Activated CD8-positive, alpha-beta T cell treated with anti-CD3 and anti-CD28 coated beads for 36 hours (primary cell): ENCODE measurements around the gene ADSS1. TPM values are rescaled to one million over a fixed set of nuclear protein-coding genes. Genes with fewer than 3 reads are reported as not detected.

Experiments
- ATAC-seq: fragments of 200-7000 bp; cut with Tn5 transposase; one replicate; pipeline ENCODE4 v1.10.0; 2021; ENCODE audit warnings: mild to moderate bottlenecking, moderate library complexity
- CTCF ChIA-PET: fragments of 350-600 bp; sonication (Branson Sonifier 250); formaldehyde crosslinking; loops from one replicate; lab custom pipeline; 2021; ENCODE audit warnings: antibody characterized with exemption; lab: Charles Lee
- POLR2A ChIA-PET: fragments of 350-600 bp; sonication (Branson Sonifier 250); formaldehyde crosslinking; loops from one replicate; lab custom pipeline; 2021; ENCODE audit warnings: antibody characterized with exemption; lab: Charles Lee
- DNase-seq: peaks from one replicate; pipeline ENCODE4 v3.0.0-alpha.2; 2020
- H3K27ac Mint-ChIP-seq: one replicate; pipeline ENCODE4 v1.8.0; 2021; ENCODE audit warnings: mild to moderate bottlenecking, mixed read lengths
- H3K27me3 Mint-ChIP-seq: one replicate; pipeline ENCODE4 v1.8.0; 2021; ENCODE audit warnings: mixed read lengths
- H3K36me3 Mint-ChIP-seq: one replicate; pipeline ENCODE4 v1.8.0; 2021; ENCODE audit warnings: low read depth, mixed read lengths
- H3K4me1 Mint-ChIP-seq: one replicate; pipeline ENCODE4 v1.8.0; 2021; ENCODE audit warnings: low read depth, mixed read lengths
- H3K4me3 Mint-ChIP-seq: one replicate; pipeline ENCODE4 v1.8.0; 2021; ENCODE audit warnings: mild to moderate bottlenecking, moderate library complexity, mixed read lengths
- H3K9me3 Mint-ChIP-seq: one replicate; pipeline ENCODE4 v1.8.0; 2021; ENCODE audit warnings: mixed read lengths
- CTCF ChIP-seq: fragments of 200-600 bp; IDR thresholded peaks from one replicate; pipeline ENCODE4 v1.8.0; 2022; ENCODE audit warnings: antibody characterized with exemption, mild to moderate bottlenecking
- intact Hi-C: fragments of 100-400 bp; cut with micrococcal nuclease; formaldehyde crosslinking; loops from one replicate; pipeline ENCODE4 v1.10.0; 2022
- total RNA-seq, 2 experiments: library from RNA; stranded (reverse); gene quantifications; one replicate each; pipeline ENCODE4 v1.2.3, GENCODE V29; 2021

ADSS1 gene
- total RNA-seq, 2 experiments from 2014 or later: 2.7 to 3.0 TPM

- ATAC-seq: peak; percentile 96
- Mint-ChIP-seq H3K36me3 (peaks cover 31% of the 10 kb centered on the region), H3K9me3 (peaks cover 4% of the 10 kb centered on the region), H3K4me3 (no peak overlapping the region), H3K27me3 (no peaks in the 10 kb centered on the region), H3K27ac (peak overlapping the region; percentile 52), H3K4me1 (peaks cover 10% of the 10 kb centered on the region)
- peak; percentile 95 for TF ChIP-seq CTCF
- CTCF ChIA-PET: interaction anchor here (0.6 to 5.6 kb wide), 22 partner anchors 9 to 777 kb away, joined by 3 to 79 read pairs (median 5); partner anchors contain the start of genes SIVA1 and ZBTB42
- intact Hi-C loops: no loop called here
- POLR2A ChIA-PET: interaction anchor here (0.8 to 1.3 kb wide), 5 partner anchors 10 to 49 kb away, joined by 3 to 6 read pairs (median 3); partner anchors contain the start of gene SIVA1
- DNase-seq: peak; percentile 95
Measured at GRCh38 chr14:104768437-104769323, 44.7 kb downstream of the ADSS1 start.

- intact Hi-C loops: no loop called here
- POLR2A ChIA-PET: interaction anchor here (0.8 to 1.9 kb wide), 5 partner anchors 9 to 17 kb away, joined by 3 to 6 read pairs (median 3); partner anchors contain the start of gene SIVA1
- Mint-ChIP-seq H3K36me3 (peaks cover 31% of the 10 kb centered on the region), H3K27me3 (no peaks in the 10 kb centered on the region), H3K27ac (peak overlapping the region; percentile 38), H3K4me1 (peaks cover 10% of the 10 kb centered on the region), H3K9me3 (peaks cover 4% of the 10 kb centered on the region), H3K4me3 (no peak overlapping the region)
- TF ChIP-seq CTCF: no peak
- CTCF ChIA-PET: interaction anchor here (1.0 to 5.6 kb wide), 15 partner anchors 8 to 777 kb away, joined by 3 to 79 read pairs (median 6); partner anchors contain the start of genes SIVA1 and ZBTB42
- ATAC-seq (no peak), DNase-seq (peak; percentile 28)
Measured at GRCh38 chr14:104769324-104770071, 45.5 kb downstream of the ADSS1 start.

GRCh38 chr14:104770072-104770579 lies 46.1 kb downstream of the ADSS1 start:
- CTCF ChIA-PET: interaction anchor here (0.8 to 5.6 kb wide), 7 partner anchors 8 to 56 kb away, joined by 3 to 79 read pairs (median 4); partner anchors contain the start of gene SIVA1
- DNase-seq: no peak
- ATAC-seq: no peak
- no peak overlapping the region for H3K4me3 Mint-ChIP-seq
- POLR2A ChIA-PET: interaction anchor here (1.0 to 1.9 kb wide), 3 partner anchors 10 to 18 kb away, joined by 3 to 6 read pairs (median 5); partner anchors contain the start of gene SIVA1
- H3K27me3 Mint-ChIP-seq: no peaks in the 10 kb centered on the region
- H3K9me3 Mint-ChIP-seq: peaks cover 4% of the 10 kb centered on the region
- H3K36me3 Mint-ChIP-seq: peaks cover 31% of the 10 kb centered on the region
- peaks cover 10% of the 10 kb centered on the region for H3K4me1 Mint-ChIP-seq
- intact Hi-C loops: no loop called here
- peak overlapping the region; percentile 38 for H3K27ac Mint-ChIP-seq
- no peak for TF ChIP-seq CTCF

GRCh38 chr14:104770851-104771272 lies 46.8 kb downstream of the ADSS1 start:
- ChIA-PET POLR2A (interaction anchor here (0.8 to 1.9 kb wide), 5 partner anchors 9 to 55 kb away, joined by 3 to 6 read pairs (median 5); partner anchors contain the start of gene SIVA1), CTCF (interaction anchor here (0.8 to 5.6 kb wide), 9 partner anchors 9 to 78 kb away, joined by 3 to 79 read pairs (median 4); partner anchors contain the start of gene SIVA1)
- intact Hi-C loops: no loop called here
- Mint-ChIP-seq H3K4me1 (peaks cover 10% of the 10 kb centered on the region), H3K9me3 (peaks cover 4% of the 10 kb centered on the region), H3K27me3 (no peaks in the 10 kb centered on the region), H3K36me3 (peaks cover 31% of the 10 kb centered on the region), H3K4me3 (no peak overlapping the region), H3K27ac (no peak overlapping the region)
- TF ChIP-seq CTCF: peak; percentile 74
- peak; percentile 49 for DNase-seq
- ATAC-seq: no peak
